ENCODE data around the gene WDR91. TPM values are rescaled to one million over a fixed set of nuclear protein-coding genes. Genes with fewer than 3 reads are reported as not detected.

The WDR91 gene
- total RNA-seq, 2 donors from 2014 or later: 8.2 to 8.7 TPM

DNA sequence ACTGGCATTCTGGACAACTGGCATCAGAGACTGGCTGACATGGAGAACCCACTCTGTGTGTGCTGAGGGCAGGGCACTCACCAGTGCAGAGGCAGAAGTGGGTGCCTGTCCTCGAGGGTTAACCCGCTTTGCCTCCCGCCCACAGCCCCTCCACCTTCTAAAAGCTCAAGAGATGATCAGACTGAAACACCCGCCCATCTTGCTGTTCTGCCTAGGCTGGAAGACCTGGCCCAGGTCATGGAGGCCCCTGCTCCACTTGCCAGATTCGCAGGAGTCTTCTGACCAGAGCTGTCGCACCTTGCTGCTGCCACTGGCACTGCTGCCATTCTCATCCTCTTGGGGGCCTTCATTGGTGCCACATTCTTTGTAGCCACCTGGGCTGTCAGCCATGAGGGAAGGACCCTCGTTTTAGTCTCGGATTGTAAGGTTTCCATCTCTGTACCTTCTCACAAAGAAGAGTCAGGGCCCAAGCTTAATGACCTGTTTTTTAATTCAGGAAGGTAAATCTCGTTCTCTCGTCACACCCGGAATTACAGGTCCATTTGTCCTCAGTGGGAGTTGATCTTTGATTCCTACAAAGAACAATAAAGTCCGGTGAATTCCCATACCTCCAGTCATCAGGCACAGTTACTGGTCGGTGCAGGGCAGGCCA, 42.7 kb downstream of the WDR91 start:
- ATAC-seq: no peak
- intact Hi-C loops (cut with DNase I): loop anchor here in 1 of 2 donors (10.0 kb wide), 1 partner anchor 174 kb away; no protein-coding TSS in a partner anchor
- DNase-seq: no peak

DNA sequence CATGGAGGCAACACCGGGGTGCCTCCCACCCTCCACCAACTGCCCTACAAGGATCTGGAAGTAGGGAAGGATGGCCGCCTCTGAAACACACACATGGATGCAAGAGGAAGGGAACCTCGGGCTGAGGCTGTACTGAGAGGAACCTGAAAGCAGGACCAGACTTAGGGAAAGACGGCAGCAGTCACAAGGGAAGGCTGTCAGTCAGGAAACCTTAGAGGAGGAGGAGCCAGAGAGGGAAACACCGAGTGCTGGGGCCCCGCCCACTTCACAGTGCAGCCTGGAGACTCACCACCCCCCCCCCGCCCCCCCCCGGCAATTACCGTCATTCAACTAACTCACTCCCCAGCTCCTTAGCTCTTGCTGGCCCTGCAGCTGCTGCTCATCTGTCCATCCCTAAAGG, 43.3 kb downstream of the WDR91 start:
- intact Hi-C loops (cut with DNase I): loop anchor here in 1 of 2 donors (10.0 kb wide), 1 partner anchor 173 kb away; no protein-coding TSS in a partner anchor
- DNase-seq (no peak), ATAC-seq (no peak)

- intact Hi-C loops (cut with DNase I): loop anchor here in 1 of 2 donors (10.0 kb wide), 1 partner anchor 173 kb away; no protein-coding TSS in a partner anchor
- ATAC-seq (no peak), DNase-seq (no peak)
Measured at GRCh38 chr7:135167365-135167917, 43.9 kb downstream of the WDR91 start.

DNA sequence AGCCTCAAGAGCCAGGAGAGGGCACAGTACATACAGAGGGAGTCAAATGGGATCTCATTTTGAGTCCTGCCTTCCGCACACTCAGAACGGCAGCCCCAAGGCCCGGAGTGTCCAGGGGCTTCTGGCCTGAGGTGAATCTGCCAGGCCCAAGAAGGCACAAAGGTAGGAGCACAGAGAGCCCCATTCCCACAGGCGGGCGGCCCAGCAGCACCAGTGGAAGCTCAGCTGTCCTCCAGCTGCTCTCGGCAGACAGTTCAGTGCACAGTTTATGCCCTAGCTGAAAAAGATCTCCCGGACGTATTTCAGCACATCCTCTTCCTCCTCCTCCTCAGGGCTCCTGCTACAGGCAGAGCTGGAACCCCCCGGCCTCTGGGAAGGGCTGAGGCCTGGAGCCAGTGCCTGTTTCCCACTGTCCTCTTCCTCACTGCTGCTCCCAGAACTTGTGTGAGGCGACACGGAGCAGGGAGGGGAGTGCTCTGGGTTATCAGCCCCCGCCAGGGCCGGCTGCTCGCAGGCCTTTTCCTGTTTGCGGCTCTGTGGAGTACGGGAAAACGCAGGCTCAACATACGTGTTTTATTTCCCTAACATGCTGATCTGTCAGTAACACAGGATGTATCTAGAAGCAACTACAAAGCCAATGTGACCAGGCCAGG, 44.9 kb downstream of the WDR91 start:
- ATAC-seq (no peak), DNase-seq (peak; percentile 60)

GRCh38 chr7:135165862-135166261, 45.5 kb downstream of the WDR91 start:
- ATAC-seq (no peak), DNase-seq (no peak)
- intact Hi-C loops (cut with DNase I): loop anchor here in 1 of 2 donors (10.0 kb wide), 1 partner anchor 171 kb away; no protein-coding TSS in a partner anchor

More for the DNA sequence above, 44.9 kb downstream of the WDR91 start:
- intact Hi-C loops (cut with DNase I): loop anchor here in 1 of 2 donors (10.0 kb wide), 1 partner anchor 172 kb away; no protein-coding TSS in a partner anchor

DNA sequence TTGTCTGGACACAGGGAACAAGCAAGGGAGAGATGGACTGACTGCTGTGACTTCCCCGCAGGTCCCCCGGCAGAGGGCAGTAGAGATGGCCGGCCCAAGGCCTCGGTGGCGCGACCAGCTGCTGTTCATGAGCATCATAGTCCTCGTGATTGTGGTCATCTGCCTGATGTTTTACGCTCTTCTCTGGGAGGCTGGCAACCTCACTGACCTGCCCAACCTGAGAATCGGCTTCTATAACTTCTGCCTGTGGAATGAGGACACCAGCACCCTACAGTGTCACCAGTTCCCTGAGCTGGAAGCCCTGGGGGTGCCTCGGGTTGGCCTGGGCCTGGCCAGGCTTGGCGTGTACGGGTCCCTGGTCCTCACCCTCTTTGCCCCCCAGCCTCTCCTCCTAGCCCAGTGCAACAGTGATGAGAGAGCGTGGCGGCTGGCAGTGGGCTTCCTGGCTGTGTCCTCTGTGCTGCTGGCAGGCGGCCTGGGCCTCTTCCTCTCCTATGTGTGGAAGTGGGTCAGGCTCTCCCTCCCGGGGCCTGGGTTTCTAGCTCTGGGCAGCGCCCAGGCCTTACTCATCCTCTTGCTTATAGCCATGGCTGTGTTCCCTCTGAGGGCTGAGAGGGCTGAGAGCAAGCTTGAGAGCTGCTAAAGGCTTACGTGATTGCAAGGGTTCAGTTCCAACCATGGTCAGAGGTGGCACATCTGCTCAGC, 46.8 kb downstream of the WDR91 start:
- DNase-seq (peak; percentile 68), ATAC-seq (peak; percentile 6 to 40)
- intact Hi-C loops (cut with DNase I): loop anchor here in 1 of 2 donors (10.0 kb wide), 1 partner anchor 170 kb away; no protein-coding TSS in a partner anchor

GRCh38 chr7:135162382-135163001, 48.8 kb downstream of the WDR91 start:
- intact Hi-C loops (cut with DNase I): loop anchor here in 1 of 2 donors (10.0 kb wide), 1 partner anchor 168 kb away; no protein-coding TSS in a partner anchor
- ATAC-seq (no peak), DNase-seq (no peak)

DNA sequence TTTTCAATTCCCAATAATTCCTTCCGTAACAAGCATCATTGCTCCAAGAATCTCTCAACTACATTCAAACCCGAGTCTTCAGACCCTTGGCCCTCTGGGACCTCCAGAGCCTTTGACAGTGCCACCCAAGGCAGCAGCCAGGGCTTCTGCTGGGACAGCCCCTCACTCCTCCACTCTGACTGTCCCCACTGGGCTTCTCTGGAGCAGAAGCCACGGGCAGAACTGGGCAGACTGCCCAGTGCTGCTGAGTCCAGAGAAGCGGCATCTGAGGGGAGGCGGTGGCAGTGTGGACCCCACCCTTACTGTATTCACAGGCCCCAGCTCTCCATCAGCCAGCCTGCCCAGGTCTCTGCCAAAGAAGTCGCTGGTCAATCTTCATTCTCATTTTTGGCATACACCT, 49.7 kb downstream of the WDR91 start:
- no peak for ATAC-seq
- DNase-seq: no peak
- intact Hi-C loops (cut with DNase I): loop anchor here in 1 of 2 donors (10.0 kb wide), 1 partner anchor 167 kb away; no protein-coding TSS in a partner anchor

GRCh38 chr7:135160858-135161653, 50.3 kb downstream of the WDR91 start:
- intact Hi-C loops (cut with DNase I): loop anchor here in 1 of 2 donors (10.0 kb wide), 1 partner anchor 166 kb away; no protein-coding TSS in a partner anchor
- peak in 1 of 2 donors; percentile 6 for ATAC-seq
- no peak for DNase-seq

DNA sequence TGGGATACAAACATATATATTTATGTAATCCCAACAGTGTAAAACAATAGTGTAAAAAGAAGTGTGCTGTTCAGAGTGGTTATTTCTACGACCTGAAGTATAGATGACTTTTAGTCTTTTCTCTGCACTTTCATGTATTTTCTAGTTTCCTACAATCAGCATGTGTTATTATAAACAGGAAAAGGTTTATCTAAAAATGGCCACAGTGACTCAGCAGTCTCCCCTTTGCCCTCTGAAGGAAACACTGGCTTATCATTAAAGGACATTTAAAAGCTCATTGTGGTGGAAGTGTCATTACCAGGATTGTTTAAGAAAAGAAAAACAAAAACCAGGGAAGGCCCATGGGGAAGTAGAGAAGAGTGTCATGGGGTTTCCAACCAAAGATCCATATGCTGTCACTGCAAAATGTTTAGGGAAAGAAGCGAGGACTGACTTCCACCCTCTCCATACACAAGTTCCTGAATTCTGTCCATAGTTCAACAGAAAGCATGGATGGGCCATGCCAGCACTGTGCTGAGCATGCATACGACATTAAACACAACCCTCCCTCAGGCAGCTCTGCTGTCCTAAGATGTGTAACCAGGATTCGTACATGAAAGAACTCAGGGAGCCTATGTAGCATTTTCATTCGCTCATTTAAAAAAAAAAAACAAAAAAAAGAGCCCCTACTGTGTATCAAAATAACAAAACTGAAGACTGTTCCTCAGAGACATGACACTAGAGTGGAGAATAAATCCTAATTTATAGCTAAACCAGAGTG, 51.0 kb downstream of the WDR91 start:
- intact Hi-C loops (cut with DNase I): loop anchor here in 1 of 2 donors (10.0 kb wide), 1 partner anchor 165 kb away; no protein-coding TSS in a partner anchor
- DNase-seq (no peak), ATAC-seq (peak in 1 of 2 donors; percentile 44)

DNA sequence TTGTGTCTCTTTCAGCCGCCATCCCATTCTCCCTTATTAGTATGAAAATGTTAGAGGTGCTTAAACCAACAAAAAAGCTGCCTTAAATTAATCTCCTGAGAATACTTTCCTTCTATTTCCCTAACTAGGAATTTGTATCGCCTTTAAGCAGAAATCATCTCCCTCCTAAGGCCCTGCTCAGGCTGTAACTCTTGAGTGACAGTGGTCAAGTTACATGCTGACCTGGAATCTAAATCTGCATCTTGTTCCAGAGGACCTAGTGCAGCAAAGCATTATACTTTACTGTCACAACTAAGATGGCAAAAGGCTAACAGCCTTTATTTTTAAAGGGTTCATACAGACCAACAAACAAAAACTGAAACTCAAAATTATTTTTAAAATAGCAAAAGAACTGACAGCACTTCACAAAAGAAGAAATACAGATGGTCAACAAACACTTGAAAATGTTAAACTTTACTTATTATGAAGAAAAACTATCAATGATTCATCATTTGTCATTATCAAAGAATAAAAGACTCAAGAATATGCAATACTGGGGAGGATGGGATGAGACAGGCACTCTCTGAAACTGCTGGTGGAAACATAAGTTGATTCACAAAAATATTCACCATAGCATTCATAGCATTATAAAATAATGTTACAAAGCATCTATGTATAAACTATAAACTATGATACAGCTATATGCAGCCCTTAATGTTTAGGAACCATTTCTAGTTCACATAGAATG, 51.8 kb downstream of the WDR91 start:
- ATAC-seq (no peak), DNase-seq (no peak)
- intact Hi-C loops (cut with DNase I): loop anchor here in 1 of 2 donors (10.0 kb wide), 1 partner anchor 165 kb away; no protein-coding TSS in a partner anchor

- ATAC-seq: peak in 1 of 2 donors; percentile 36
- intact Hi-C loops (cut with DNase I): no loop called here
- DNase-seq: no peak
Measured at GRCh38 chr7:135158874-135159273, 52.5 kb downstream of the WDR91 start.

- intact Hi-C loops (cut with DNase I): no loop called here
- ATAC-seq: no peak
Measured at GRCh38 chr7:135158141-135158655, 53.1 kb downstream of the WDR91 start.

DNA sequence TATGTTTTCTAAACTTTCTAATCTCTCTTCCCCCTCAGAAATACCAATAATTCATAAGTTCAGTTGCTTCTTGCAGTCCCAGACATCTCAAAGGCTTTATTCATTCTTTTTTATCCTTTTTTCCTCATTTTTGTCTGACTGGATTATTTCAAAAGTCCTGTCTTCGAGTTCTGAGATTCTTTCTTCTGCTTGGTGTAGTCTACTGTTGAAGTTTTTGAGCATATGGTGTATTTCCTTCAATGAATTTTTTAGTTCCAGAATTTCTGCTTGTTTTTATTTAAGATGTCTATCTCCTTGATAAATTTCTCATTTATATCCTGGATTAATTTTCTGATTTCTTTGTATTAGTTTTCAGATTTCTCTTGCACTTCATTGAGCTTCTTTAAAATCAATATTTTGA, 55.0 kb downstream of the WDR91 start:
- no peak for DNase-seq
- intact Hi-C loops (cut with DNase I): no loop called here
- ATAC-seq: no peak

More at GRCh38 chr7:135158141-135158655, 53.1 kb downstream of the WDR91 start:
- DNase-seq: no peak

DNA sequence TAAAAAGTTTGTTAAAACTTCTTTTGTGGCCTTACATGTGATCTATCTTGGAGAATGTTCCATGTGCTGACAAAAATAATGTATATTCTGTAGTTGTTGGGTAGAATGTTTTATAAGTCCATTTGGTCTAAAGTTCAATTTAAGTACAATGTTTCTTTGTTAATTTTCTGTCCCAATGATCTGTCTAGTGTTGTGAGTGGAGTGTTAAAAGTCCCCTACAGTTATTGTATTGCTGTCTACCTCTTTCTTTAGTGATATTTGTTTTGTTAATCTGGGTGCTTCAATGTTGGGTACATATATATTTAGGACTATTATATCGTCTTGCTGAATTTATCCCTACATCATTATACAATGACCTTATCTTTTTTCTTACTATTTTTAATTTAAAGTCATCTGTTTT, 56.6 kb downstream of the WDR91 start:
- ATAC-seq: no peak
- intact Hi-C loops (cut with DNase I): no loop called here

GRCh38 chr7:135152442-135152841, 58.9 kb downstream of the WDR91 start:
- ATAC-seq (no peak), DNase-seq (no peak)
- intact Hi-C loops (cut with DNase I): no loop called here

More for the DNA sequence above, 56.6 kb downstream of the WDR91 start:
- no peak for DNase-seq
